ENCODE results near the gene ABCC1. TPM values are rescaled to one million over a fixed set of nuclear protein-coding genes. Genes with fewer than 3 reads are reported as not detected.

The ABCC1 gene
- total and polyA plus RNA-seq, 2 of the 4 experiments (the other 2 are of a cell fraction), result 39.4 to 66.0 TPM

DNA sequence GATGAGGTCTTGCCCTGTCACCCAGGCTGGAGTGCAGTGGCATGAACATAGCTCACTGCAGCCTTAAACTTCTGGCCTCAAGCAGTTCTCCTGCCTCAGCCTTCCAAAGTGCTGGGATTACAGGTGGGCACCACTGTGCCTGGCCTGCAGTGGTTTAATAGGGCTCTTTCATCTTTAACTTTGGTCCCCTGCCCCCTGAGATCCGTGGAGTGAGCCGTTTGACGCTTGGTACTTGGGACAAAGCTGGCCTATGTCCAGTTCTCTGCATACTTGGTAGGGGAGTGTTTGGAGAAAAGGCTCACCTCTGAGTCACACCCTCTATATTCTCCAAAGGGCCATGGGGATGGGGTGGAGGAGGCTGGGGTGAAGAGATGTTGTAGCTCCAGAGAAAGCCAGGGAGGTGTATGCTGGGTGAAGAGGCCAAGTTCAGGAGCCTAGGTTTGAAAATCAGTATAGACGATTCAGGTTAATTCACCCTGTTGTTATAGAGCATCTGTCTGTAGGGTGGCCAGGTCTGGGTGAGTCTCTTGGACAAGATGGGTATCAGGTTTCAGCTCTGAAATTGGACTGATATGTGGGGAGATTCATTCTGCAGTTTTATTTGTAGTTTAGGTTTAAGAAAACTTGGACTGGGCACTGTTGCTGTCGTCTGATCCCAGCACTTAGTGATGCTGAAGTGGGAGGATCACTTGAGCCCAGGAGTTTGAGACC, 17.6 kb downstream of the ABCC1 start:
- POLR2A ChIA-PET (ENCODE audit: unreplicated experiment), result interaction anchor here (0.5 kb wide), 1 partner anchor 109 kb away, joined by 3 read pairs; no protein-coding TSS in a partner anchor
- ATAC-seq (ENCODE audit: low read depth) (peak; percentile 85), DNase-seq (peak; percentile 87)

More for the DNA sequence above, 17.6 kb downstream of the ABCC1 start:
- Histone ChIP-seq H3K4me3 (ENCODE audit: insufficient read depth, low read depth, low read length) (no peak overlapping the region), H2AK5ac (ENCODE audit: low read depth, low read length) (peak overlapping the region; percentile 46), H3K14ac (replicated peaks; ENCODE audit: low read depth, low read length) (peak overlapping the region; percentile 83; the same call in 1 of the 2 replicates), H3K23ac (ENCODE audit: low read depth, low read length) (peak overlapping the region; percentile 90), H4K8ac (ENCODE audit: low read depth in 2 of 2, low read length in 2 of 2) (peak overlapping the region; percentile 11 to 87; a peak in 3 of 4 replicates), H3K9me3 (ENCODE audit: control insufficient read depth, insufficient read depth, low read length) (no peaks in the 10 kb centered on the region), H3K9ac (ENCODE audit: low read depth, low read length) (peak overlapping the region; percentile 8; the same call in 1 of the 2 replicates), H2BK5ac (ENCODE audit: low read depth, low read length, poor library complexity, severe bottlenecking) (peak overlapping the region; percentile 75), H4K20me1 (ENCODE audit: insufficient read depth, low read length) (peaks cover 80% of the 10 kb centered on the region), H2AFZ (replicated peaks; ENCODE audit: low read length, poor library complexity) (peak overlapping the region; percentile 74), H2BK120ac (ENCODE audit: low read depth, low read length) (peak overlapping the region; percentile 50), H3K4me2 (ENCODE audit: low read depth, low read length) (peak overlapping the region; percentile 64), H3K36me3 (ENCODE audit: control insufficient read depth, insufficient read depth, low read length) (peaks cover 24% of the 10 kb centered on the region), H3K4me1 (ENCODE audit: control insufficient read depth, insufficient read depth, low read length) (peaks cover 40% of the 10 kb centered on the region), H2AK9ac (replicated peaks; ENCODE audit: low read depth, low read length, poor library complexity) (peak overlapping the region; percentile 96), H3K27ac (ENCODE audit: insufficient read depth, low read length) (peak overlapping the region; percentile 61), H3K9me1 (ENCODE audit: insufficient read depth, low read length) (peaks cover 34% of the 10 kb centered on the region), H3K18ac (ENCODE audit: low read depth, low read length) (peak overlapping the region; percentile 74), H3K27me3 (ENCODE audit: control insufficient read depth, insufficient read depth, low read length) (no peaks in the 10 kb centered on the region), H3K56ac (ENCODE audit: extremely low read depth, insufficient read depth, low read length) (peak overlapping the region; percentile 24), H4K5ac (ENCODE audit: low read depth, low read length) (peak overlapping the region; percentile 75; the same call in 1 of the 2 replicates), H2BK15ac (ENCODE audit: low read depth, low read length) (peak overlapping the region; percentile 5; the same call in 1 of the 3 replicates), H3K4ac (ENCODE audit: low read depth, low read length) (peak overlapping the region; percentile 92), H4K91ac (ENCODE audit: insufficient read depth, low read depth, low read length) (peak overlapping the region; percentile 90), H2BK20ac (ENCODE audit: low read depth, low read length) (peak overlapping the region; percentile 86), H3K79me1 (ENCODE audit: low read depth in 1 of 2, low read length in 2 of 2) (peaks cover 12 to 82% of the 10 kb centered on the region in 2 experiments; a peak in 3 of 4 replicates)
- no TSS peak for BruUV-seq (replicated peaks)
- TF ChIP-seq RCOR1 (IDR thresholded peaks at IDR 0.05; ENCODE audit: insufficient replicate concordance, low read length), result no peak
- 0 out of 2 replicates have a peak, but pooled peaks have one; percentile 3 for TF ChIP-seq SMC3 (IDR thresholded peaks at IDR 0.05; ENCODE audit: low read depth, low read length)
- in situ Hi-C loops (cut with MboI; ENCODE audit: low sequenced_read_pairs) (no loop called here), intact Hi-C loops (cut with micrococcal nuclease) (no loop called here), dilution Hi-C loops (cut with HindIII; ENCODE audit: low sequenced_read_pairs, unreplicated experiment) (no loop called here)
- CTCF ChIA-PET, result no interaction called here
- WGBS, 2 experiments (ENCODE audit: extremely low coverage in 2 of 2, insufficient read length in 1 of 2), result 89% methylated on average over 1 of the region's 5 CpGs; no CpG with 5 or more reads in 1 of the 2 experiments

Measured in IMR-90 (cell line).